ENCODE measurements around the gene EML1. TPM values are rescaled to one million over a fixed set of nuclear protein-coding genes. Genes with fewer than 3 reads are reported as not detected.

EML1 gene
- total RNA-seq, 1 donor from 2014 or later: 37.6 TPM

GRCh38 chr14:99887407-99887806, 94.2 kb downstream of the EML1 start:
- Histone ChIP-seq H3K27me3 (ENCODE audit: control insufficient read depth in 3 of 3, insufficient read depth in 3 of 3, low read length in 3 of 3) (no peaks in the 10 kb centered on the region), H3K4me1 (ENCODE audit: control insufficient read depth in 3 of 3, insufficient read depth in 3 of 3, low read length in 3 of 3) (no peaks in the 10 kb centered on the region), H3K9ac (ENCODE audit: low read depth in 1 of 3, low read length in 3 of 3) (peak overlapping the region in 1 of 3 donors; percentile 17), H3K4me3 (ENCODE audit: low read length in 3 of 3) (no peak overlapping the region), H3K27ac (ENCODE audit: low read depth, low read length) (no peak overlapping the region), H3K36me3 (ENCODE audit: control insufficient read depth in 3 of 3, insufficient read depth in 3 of 3, low read length in 3 of 3) (peaks cover 0 to 8% (median 3%) of the 10 kb centered on the region in 3 donors), H3K9me3 (ENCODE audit: control insufficient read depth in 3 of 3, low read length in 3 of 3) (no peaks in the 10 kb centered on the region)

- H3K4me1 ChIP-seq (ENCODE audit: control insufficient read depth in 3 of 3, insufficient read depth in 3 of 3, low read length in 3 of 3): no peaks in the 10 kb centered on the region
- H3K4me3 ChIP-seq (ENCODE audit: low read length in 3 of 3): no peak overlapping the region
- H3K27me3 ChIP-seq (ENCODE audit: control insufficient read depth in 3 of 3, insufficient read depth in 3 of 3, low read length in 3 of 3): no peaks in the 10 kb centered on the region
- peaks cover 0 to 10% (median 3%) of the 10 kb centered on the region in 3 donors for H3K36me3 ChIP-seq (ENCODE audit: control insufficient read depth in 3 of 3, insufficient read depth in 3 of 3, low read length in 3 of 3)
- no peaks in the 10 kb centered on the region for H3K9me3 ChIP-seq (ENCODE audit: control insufficient read depth in 3 of 3, low read length in 3 of 3)
- H3K9ac ChIP-seq (ENCODE audit: low read depth in 1 of 3, low read length in 3 of 3): no peak overlapping the region
- H3K27ac ChIP-seq (ENCODE audit: low read depth, low read length): no peak overlapping the region
Observed at GRCh38 chr14:99888149-99888548, 94.9 kb downstream of the EML1 start.

DNA sequence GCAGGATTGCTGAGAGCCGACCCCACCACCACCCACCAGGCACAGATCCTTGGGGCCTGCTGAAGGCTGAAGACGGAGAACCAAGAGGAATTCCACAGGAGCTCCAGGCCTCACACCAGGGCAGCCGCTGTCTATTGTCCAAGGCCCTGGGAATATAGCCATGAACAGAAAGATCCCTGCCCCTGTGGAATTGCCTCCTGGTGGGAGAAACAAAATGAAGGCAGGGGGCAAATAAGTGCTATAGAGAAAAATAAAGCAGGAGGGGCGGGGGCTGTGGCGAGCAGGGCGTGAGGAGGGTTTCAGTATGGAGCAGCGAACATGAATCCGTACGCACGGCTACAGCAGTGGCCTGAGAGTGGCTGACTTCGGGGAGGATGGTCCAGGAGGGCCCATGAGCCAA, 96.1 kb downstream of the EML1 start:
- H3K9ac ChIP-seq (ENCODE audit: low read depth in 1 of 3, low read length in 3 of 3): no peak overlapping the region
- H3K27ac ChIP-seq (ENCODE audit: low read depth, low read length): no peak overlapping the region
- H3K4me1 ChIP-seq (ENCODE audit: control insufficient read depth in 3 of 3, insufficient read depth in 3 of 3, low read length in 3 of 3): no peaks in the 10 kb centered on the region
- no peaks in the 10 kb centered on the region for H3K27me3 ChIP-seq (ENCODE audit: control insufficient read depth in 3 of 3, insufficient read depth in 3 of 3, low read length in 3 of 3)
- H3K36me3 ChIP-seq (ENCODE audit: control insufficient read depth in 3 of 3, insufficient read depth in 3 of 3, low read length in 3 of 3): peaks cover 0 to 6% (median 0%) of the 10 kb centered on the region in 3 donors
- no peak overlapping the region for H3K4me3 ChIP-seq (ENCODE audit: low read length in 3 of 3)
- H3K9me3 ChIP-seq (ENCODE audit: control insufficient read depth in 3 of 3, low read length in 3 of 3): no peaks in the 10 kb centered on the region

- no peaks in the 10 kb centered on the region for H3K4me1 ChIP-seq (ENCODE audit: control insufficient read depth in 3 of 3, insufficient read depth in 3 of 3, low read length in 3 of 3)
- no peaks in the 10 kb centered on the region for H3K27me3 ChIP-seq (ENCODE audit: control insufficient read depth in 3 of 3, insufficient read depth in 3 of 3, low read length in 3 of 3)
- H3K27ac ChIP-seq (ENCODE audit: low read depth, low read length): no peak overlapping the region
- no peaks in the 10 kb centered on the region for H3K9me3 ChIP-seq (ENCODE audit: control insufficient read depth in 3 of 3, low read length in 3 of 3)
- peaks cover 0 to 6% (median 0%) of the 10 kb centered on the region in 3 donors for H3K36me3 ChIP-seq (ENCODE audit: control insufficient read depth in 3 of 3, insufficient read depth in 3 of 3, low read length in 3 of 3)
- H3K9ac ChIP-seq (ENCODE audit: low read depth in 1 of 3, low read length in 3 of 3): no peak overlapping the region
- H3K4me3 ChIP-seq (ENCODE audit: low read length in 3 of 3): no peak overlapping the region
Observed at GRCh38 chr14:99891266-99891665, 98.1 kb downstream of the EML1 start.

DNA sequence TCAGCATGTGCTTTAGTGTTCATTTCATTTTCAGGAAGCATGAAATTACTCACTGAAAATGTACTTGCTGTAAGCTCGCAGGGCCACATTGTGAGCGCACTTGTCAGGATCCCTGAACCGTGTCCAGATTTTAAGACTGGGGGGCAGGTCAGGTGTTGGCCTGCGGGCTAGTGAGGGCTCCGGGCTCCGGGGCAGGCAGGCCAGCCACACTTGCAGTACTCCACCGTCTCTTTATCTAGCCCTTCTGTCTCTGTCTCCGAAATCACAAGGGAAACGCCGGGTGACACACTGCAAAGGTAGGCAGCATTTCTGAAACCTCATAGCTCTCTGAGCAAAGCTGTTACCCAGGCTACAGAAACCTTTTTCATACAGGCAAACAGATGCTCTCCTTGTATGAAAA, 98.7 kb downstream of the EML1 start:
- Histone ChIP-seq H3K4me3 (ENCODE audit: low read length in 3 of 3) (no peak overlapping the region), H3K9ac (ENCODE audit: low read depth in 1 of 3, low read length in 3 of 3) (no peak overlapping the region), H3K9me3 (ENCODE audit: control insufficient read depth in 3 of 3, low read length in 3 of 3) (no peaks in the 10 kb centered on the region), H3K27me3 (ENCODE audit: control insufficient read depth in 3 of 3, insufficient read depth in 3 of 3, low read length in 3 of 3) (no peaks in the 10 kb centered on the region), H3K36me3 (ENCODE audit: control insufficient read depth in 3 of 3, insufficient read depth in 3 of 3, low read length in 3 of 3) (peaks cover 0 to 8% (median under 1%) of the 10 kb centered on the region in 3 donors), H3K4me1 (ENCODE audit: control insufficient read depth in 3 of 3, insufficient read depth in 3 of 3, low read length in 3 of 3) (no peaks in the 10 kb centered on the region), H3K27ac (ENCODE audit: low read depth, low read length) (no peak overlapping the region)

GRCh38 chr14:99892406-99892805, 99.2 kb downstream of the EML1 start:
- Histone ChIP-seq H3K9me3 (ENCODE audit: control insufficient read depth in 3 of 3, low read length in 3 of 3) (no peaks in the 10 kb centered on the region), H3K27ac (ENCODE audit: low read depth, low read length) (no peak overlapping the region), H3K27me3 (ENCODE audit: control insufficient read depth in 3 of 3, insufficient read depth in 3 of 3, low read length in 3 of 3) (no peaks in the 10 kb centered on the region), H3K4me1 (ENCODE audit: control insufficient read depth in 3 of 3, insufficient read depth in 3 of 3, low read length in 3 of 3) (no peaks in the 10 kb centered on the region), H3K9ac (ENCODE audit: low read depth in 1 of 3, low read length in 3 of 3) (no peak overlapping the region), H3K36me3 (ENCODE audit: control insufficient read depth in 3 of 3, insufficient read depth in 3 of 3, low read length in 3 of 3) (peaks cover 4 to 13% (median 4%) of the 10 kb centered on the region in 3 donors), H3K4me3 (ENCODE audit: low read length in 3 of 3) (no peak overlapping the region)

DNA sequence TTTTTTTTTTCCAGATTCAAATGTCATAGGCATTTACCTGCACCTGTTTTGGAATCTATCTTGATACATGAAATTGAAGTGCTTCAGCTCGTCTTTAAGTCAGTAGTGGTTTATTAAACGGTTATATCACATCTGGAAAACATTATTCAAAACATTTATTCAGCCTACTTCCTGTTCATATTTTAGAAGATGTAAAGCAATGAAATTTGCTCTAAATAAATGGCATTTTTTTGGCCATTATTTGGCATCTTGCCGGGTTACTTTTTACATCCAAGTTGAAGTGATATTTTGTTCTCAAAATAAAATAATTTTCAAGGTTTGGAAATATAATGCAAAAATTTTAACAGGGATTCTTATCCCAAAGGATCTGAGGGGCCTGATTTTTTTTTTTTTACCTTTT, 103.1 kb downstream of the EML1 start:
- H3K4me3 ChIP-seq (ENCODE audit: low read length in 3 of 3): no peak overlapping the region
- H3K36me3 ChIP-seq (ENCODE audit: control insufficient read depth in 3 of 3, insufficient read depth in 3 of 3, low read length in 3 of 3): peaks cover 8 to 23% (median 11%) of the 10 kb centered on the region in 3 donors
- H3K27ac ChIP-seq (ENCODE audit: low read depth, low read length): no peak overlapping the region
- no peaks in the 10 kb centered on the region for H3K9me3 ChIP-seq (ENCODE audit: control insufficient read depth in 3 of 3, low read length in 3 of 3)
- no peaks in the 10 kb centered on the region for H3K27me3 ChIP-seq (ENCODE audit: control insufficient read depth in 3 of 3, insufficient read depth in 3 of 3, low read length in 3 of 3)
- no peak overlapping the region for H3K9ac ChIP-seq (ENCODE audit: low read depth in 1 of 3, low read length in 3 of 3)
- H3K4me1 ChIP-seq (ENCODE audit: control insufficient read depth in 3 of 3, insufficient read depth in 3 of 3, low read length in 3 of 3): no peaks in the 10 kb centered on the region

DNA sequence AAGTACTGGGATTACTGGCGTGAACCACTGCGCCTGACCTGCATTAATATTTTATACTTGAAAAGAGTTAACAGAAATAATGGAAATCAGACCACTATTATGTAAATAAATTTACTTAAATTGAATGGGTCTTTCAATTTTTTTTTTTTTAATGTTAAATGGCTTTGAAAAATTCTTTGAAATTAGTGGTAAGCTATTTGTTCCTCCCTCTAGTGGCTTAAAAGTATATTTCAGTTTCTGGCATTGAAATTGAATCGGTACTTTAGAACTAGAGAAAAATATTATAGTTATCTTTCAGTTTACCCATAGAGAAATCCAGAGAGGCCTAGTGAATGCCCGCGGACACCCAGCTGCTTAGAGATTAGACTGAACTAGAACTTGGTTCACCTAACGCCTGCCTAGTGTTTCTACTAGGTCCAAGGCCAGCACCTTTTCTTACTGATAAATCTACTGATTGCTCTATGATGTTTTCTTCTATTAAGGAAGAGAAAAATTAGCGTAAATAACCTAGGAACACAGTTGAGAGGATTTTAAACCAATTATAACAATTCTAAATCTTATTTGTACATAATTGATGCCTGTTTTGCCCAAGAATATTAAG, 106.5 kb downstream of the EML1 start:
- Histone ChIP-seq H3K4me1 (ENCODE audit: control insufficient read depth in 3 of 3, insufficient read depth in 3 of 3, low read length in 3 of 3) (no peaks in the 10 kb centered on the region), H3K9ac (ENCODE audit: low read depth in 1 of 3, low read length in 3 of 3) (no peak overlapping the region), H3K36me3 (ENCODE audit: control insufficient read depth in 3 of 3, insufficient read depth in 3 of 3, low read length in 3 of 3) (peaks cover 10 to 24% (median 14%) of the 10 kb centered on the region in 3 donors), H3K4me3 (ENCODE audit: low read length in 3 of 3) (no peak overlapping the region), H3K9me3 (ENCODE audit: control insufficient read depth in 3 of 3, low read length in 3 of 3) (no peaks in the 10 kb centered on the region), H3K27ac (ENCODE audit: low read depth, low read length) (no peak overlapping the region), H3K27me3 (ENCODE audit: control insufficient read depth in 3 of 3, insufficient read depth in 3 of 3, low read length in 3 of 3) (no peaks in the 10 kb centered on the region)

GRCh38 chr14:99902925-99903324, 109.7 kb downstream of the EML1 start:
- Histone ChIP-seq H3K36me3 (ENCODE audit: control insufficient read depth in 3 of 3, insufficient read depth in 3 of 3, low read length in 3 of 3) (peaks cover 6 to 33% (median 13%) of the 10 kb centered on the region in 3 donors), H3K4me3 (ENCODE audit: low read length in 3 of 3) (no peak overlapping the region), H3K4me1 (ENCODE audit: control insufficient read depth in 3 of 3, insufficient read depth in 3 of 3, low read length in 3 of 3) (no peaks in the 10 kb centered on the region), H3K9ac (ENCODE audit: low read depth in 1 of 3, low read length in 3 of 3) (no peak overlapping the region), H3K27me3 (ENCODE audit: control insufficient read depth in 3 of 3, insufficient read depth in 3 of 3, low read length in 3 of 3) (no peaks in the 10 kb centered on the region), H3K27ac (ENCODE audit: low read depth, low read length) (no peak overlapping the region), H3K9me3 (ENCODE audit: control insufficient read depth in 3 of 3, low read length in 3 of 3) (no peaks in the 10 kb centered on the region)

- Histone ChIP-seq H3K9ac (ENCODE audit: low read depth in 1 of 3, low read length in 3 of 3) (no peak overlapping the region), H3K27ac (ENCODE audit: low read depth, low read length) (no peak overlapping the region), H3K27me3 (ENCODE audit: control insufficient read depth in 3 of 3, insufficient read depth in 3 of 3, low read length in 3 of 3) (no peaks in the 10 kb centered on the region), H3K4me3 (ENCODE audit: low read length in 3 of 3) (no peak overlapping the region), H3K4me1 (ENCODE audit: control insufficient read depth in 3 of 3, insufficient read depth in 3 of 3, low read length in 3 of 3) (no peaks in the 10 kb centered on the region), H3K9me3 (ENCODE audit: control insufficient read depth in 3 of 3, low read length in 3 of 3) (no peaks in the 10 kb centered on the region), H3K36me3 (ENCODE audit: control insufficient read depth in 3 of 3, insufficient read depth in 3 of 3, low read length in 3 of 3) (peaks cover 12 to 42% (median 18%) of the 10 kb centered on the region in 3 donors)
Observed at GRCh38 chr14:99904506-99904905, 111.3 kb downstream of the EML1 start.
